Endothelial cell of hepatic sinusoid (primary cell): ENCODE measurements around the gene REXO1.
"Not testable (repeated sequence)": the region's sequence is repeated elsewhere in the genome, so short reads cannot be mapped to it uniquely, and the experiment has no call there.

Experiments used
- in situ Hi-C: cut with HindIII; loops from 2 replicates; pipeline ENCODE4 v1.10.0; 2017; ENCODE audit warnings: low sequenced_read_pairs

REXO1 gene

DNA sequence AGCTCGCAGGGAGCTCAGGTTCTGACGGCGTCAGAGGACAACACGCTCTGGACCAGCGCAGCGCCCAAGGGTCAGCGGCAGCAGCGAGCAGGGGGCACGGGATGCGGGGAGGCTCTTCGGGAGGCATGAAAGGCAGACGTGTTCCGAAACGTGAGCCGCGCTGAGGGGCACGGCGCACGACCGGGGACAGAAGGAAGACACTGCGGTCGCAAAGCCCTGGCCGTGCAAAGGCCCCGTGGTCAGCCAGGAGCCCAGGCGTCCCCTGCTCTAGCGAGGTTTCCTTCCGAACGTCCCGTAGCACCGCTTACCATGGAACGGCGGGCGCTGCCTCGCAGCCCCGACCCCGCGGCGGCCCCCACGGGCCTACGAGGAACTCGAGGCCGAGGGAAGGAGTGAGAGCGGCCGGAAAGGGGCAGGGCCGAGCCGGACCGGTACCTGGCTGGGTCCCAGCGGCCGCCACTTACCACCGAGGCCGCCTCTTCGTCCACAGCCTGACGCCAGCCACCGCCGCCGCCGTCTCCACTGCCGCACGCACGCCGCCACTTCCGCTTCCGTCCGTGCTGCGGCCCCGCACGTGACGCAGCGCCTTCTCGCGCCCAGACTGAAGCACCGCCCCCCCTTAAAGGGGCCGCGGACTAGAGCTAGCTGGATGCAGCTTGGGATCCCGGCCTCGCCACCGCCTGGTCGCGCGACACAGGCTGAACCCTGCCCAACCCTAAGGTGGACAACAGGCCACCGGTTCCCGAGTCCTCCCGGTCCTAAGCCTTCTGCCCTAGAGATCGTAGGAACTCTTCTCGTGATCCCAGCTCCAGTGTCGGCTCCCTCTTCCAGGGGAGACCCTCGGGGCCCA, 27.6 kb upstream of the REXO1 start:
- in situ Hi-C loops = no loop called here

- in situ Hi-C loops = not testable (repeated sequence)
Observed at GRCh38 chr19:1875265-1875645, 27.0 kb upstream of the REXO1 start.

DNA sequence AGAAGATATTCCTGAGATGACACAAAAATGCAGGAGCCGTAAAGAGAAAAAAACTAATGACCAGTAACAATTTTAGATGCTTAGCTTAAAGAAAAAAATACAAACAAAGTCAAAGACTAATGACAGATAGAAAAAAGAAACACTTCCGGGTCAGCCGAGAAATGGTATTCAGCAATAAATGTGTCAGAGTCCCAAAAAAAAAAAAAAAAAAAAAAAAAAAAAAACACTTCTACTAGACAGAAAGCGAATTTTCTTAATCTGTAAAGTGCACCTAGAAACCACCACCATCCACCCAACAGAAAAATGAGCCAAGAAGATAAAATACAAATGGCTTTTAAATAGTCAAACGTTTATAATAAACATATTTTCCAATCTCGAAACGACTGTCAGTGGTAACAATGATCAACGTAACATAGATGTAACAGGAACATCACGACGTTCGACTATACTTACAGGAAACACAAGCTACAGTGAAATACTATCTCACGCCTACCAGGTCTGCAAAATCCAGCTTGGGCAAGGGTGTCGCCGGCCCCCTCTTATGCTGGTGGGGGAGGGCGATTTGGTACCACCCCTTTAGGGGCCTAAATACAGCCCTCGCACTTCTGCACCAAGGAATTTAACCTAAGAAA, 26.4 kb upstream of the REXO1 start:
- in situ Hi-C loops = no loop called here

DNA sequence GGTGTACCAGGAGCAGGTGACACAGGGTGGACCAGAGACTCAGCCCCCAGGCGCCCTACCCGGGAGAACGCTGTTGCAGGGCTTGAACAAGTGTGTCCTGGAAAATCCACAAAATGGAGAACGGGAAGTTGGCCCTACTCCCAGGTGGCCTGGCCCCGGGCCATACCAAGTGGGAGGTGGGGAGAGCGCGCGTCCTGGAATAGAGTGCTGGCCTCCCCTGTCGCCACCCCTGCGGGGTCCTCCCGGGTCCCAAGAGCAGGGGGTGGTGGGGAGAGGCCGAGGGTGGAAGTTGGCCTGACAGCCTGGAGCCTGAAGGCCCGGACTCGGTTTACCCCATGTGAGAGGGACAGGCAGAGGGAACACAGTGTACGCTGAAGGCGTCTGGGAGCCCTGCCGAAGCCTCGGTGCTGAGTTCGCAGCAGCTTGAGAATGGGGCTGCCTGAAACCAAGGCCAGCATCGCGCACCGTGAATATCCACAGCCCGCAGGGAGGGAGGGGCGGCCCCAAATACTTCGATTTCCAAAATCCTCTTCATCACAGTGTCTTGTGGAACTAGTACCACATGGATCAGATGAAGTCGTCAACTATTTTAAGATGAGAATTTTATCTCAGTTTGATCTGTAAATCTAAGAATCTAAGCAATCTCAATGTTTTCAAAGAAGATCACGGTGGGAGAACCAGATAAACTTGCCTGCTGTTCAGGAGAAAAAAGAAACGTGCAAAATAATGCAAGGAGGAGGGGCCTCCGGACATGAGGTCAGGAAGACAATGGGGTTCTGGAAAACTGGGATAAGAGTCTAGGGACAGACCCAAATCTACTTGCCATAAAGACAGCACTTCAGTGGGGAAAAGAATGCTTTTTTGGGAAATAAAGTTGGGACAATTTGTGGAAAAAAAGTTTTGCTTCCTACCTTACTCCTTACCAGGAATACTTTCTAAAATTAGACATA, 25.5 kb upstream of the REXO1 start:
- in situ Hi-C loops = no loop called here

DNA sequence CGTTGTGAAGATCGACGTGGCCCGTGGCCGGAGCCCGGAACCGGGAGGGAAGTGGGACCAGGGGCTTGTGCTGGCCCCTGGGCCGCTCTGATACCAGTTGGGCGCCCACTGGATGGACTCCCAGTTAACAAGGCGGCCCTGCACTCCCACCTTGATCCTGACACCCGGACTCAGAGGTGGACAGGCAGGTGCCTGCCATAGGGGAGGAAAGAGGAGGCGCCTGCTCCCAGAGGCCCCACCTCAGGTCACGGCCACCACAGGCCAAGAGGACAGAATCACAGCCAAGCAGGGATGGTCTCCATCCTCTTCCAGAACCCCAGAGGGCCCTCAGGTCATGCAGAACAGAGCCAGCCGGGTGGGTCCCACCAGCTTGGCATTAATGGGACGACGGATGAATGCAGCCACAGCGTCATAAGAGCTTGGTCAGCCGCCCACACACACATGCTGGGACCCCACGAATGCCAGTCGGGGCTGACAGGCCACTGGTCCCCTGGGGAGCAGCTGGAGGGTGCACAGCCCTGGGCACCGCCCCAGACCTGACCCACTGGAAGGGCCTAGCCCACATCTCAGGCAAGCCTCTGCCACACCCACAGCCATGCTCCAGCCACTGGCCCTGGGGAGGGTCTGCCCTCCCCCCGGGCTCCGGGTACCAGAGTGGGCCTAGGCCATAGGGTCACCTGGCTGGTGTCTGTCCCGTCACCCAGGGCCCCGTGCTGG, 24.7 kb upstream of the REXO1 start:
- in situ Hi-C loops = no loop called here

DNA sequence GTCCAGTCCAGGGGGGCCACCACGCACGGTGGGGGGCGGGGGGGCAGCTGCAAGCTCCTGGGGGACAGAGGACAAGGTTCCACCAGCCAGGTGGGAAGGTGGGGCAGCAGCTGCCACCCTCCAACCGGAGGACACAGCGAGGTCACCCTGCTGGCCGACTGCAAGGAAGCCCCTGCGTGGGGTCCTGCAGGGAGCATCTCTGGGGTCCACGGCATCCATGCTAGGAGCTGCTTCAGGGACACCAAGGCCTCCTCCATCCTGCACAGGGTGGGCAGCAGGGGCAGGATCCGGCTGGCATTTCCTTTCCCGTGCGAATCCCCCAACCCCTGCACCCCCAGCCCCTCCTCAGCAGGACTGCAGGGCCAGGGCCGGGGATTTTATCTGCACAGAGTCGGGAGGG, 23.3 kb upstream of the REXO1 start:
- in situ Hi-C loops = no loop called here

- in situ Hi-C loops = no loop called here
Observed at GRCh38 chr19:1871140-1871597, 22.9 kb upstream of the REXO1 start.

GRCh38 chr19:1868971-1869370, 20.7 kb upstream of the REXO1 start:
- in situ Hi-C loops = no loop called here

DNA sequence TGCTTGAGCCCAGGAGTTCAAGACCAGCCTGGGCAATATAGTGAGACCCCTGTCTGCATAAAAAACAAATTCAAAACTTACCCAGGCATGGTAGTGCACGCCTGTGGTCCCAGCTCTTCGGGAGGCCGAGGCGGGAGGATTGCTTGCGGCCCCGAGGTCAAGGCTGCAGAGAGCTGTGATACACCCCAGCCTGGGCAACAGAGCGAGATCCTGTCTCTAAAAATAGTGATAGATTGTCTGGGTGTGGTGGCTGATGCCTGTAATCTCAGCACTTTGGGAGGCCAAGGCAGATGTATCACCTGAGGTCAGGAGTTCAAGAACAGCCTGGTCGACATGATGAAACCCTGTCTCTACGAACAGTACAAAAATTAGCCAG, 19.1 kb upstream of the REXO1 start:
- in situ Hi-C loops = no loop called here

DNA sequence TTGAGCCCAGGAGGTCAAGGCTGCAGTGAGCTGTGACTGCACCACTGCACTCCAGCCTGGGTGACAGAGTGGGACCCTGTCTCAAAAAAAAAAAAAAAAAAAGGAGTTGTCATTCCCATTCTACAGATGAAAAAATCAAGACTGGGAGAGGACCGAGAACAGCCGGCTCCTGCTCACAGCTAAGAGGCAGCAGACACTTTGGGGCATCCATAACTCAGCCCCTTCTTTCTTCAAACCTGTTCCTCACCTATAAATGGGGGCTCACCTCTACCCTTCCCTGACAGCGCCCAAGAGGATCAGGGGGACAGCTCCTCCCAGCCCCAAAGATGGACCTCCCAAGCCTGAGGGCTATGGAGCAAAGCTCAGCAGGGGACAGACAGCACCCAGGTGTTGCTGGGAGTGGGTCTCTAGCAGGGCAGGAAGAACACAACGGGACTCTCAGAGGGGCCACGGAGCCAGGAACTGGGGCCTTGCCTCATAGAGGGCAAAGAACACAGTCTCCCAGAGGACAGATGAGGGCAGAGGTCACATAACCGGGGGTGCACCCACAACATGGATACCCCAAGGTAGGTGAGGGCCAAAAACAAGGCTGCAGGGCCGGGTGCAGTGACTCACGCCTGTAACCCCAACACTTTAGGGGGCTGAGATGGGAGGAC, 18.5 kb upstream of the REXO1 start:
- in situ Hi-C loops = no loop called here

DNA sequence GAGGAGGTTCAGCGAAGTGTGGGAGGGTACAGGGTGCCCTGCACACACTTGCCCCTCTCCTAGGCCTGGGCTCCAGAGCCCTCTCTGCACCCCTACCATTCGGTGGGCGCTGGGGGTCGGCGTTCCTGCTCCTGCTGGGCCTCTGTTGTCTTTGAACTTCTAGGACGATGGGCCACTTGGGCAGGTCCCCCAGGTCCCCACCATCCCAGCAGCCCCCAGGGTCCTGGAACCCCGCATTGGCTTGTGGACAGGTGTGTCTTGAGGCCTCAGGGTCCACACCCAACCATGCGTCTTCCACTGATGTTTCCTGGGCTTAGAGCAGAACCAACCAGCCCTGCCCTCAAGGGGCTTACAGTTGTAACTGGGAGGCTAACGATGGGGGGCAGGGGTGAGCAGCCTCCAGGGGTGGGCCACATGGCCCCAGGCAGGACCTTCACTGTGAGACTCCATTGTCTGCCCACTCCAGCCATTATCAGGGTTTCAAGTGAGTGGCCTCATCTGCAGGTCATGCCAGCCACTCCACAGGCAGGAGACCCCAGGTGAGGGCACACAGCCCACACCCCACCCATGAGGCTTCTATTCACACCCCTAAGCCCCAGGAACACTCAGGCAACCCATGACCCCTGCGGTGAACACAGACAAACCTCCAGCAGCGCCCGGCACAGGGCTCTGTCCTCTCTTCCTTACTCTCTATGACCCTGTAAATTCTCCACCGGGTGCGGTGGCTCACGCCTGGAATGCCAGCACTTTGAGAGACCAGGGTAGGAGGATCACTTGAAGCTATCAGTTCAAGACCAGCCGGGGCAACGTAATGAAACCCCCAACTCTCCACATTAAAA, 17.1 kb upstream of the REXO1 start:
- in situ Hi-C loops = no loop called here

DNA sequence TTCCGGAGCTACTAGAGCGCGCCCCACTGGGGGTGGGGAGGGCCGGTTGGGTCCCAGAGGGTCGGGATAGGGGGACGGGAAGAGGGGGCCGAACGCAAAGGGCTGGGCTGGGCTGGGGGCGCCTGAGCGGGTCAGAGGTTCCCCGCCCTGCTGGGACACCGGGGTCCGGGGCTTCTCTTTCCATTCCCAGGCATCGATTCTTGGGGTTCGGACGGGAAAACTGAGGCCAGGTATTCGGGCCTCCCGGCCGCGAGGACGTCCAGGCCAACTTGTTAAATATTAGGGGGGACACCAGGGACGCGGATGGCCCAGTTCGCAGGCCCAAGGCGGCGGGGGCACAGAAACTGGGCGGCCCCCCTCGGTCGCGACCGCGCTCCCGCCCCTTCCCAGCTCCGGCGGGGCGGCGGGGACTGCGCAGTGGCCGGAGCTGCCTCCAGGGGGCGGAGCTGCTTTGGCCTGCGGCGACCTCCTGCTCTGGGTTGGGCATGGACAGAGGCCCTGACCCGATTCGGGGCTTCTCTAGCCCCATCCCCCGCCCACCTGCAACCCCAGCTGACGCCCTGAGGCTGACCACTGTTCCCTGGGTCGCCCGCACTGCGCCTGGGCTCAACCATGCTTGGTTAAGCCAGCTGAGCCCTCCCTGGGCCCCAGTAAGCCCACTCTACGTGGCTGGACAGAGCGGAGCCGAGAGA, 16.3 kb upstream of the REXO1 start:
- in situ Hi-C loops = no loop called here

GRCh38 chr19:1863638-1864479, 15.6 kb upstream of the REXO1 start:
- in situ Hi-C loops = no loop called here

DNA sequence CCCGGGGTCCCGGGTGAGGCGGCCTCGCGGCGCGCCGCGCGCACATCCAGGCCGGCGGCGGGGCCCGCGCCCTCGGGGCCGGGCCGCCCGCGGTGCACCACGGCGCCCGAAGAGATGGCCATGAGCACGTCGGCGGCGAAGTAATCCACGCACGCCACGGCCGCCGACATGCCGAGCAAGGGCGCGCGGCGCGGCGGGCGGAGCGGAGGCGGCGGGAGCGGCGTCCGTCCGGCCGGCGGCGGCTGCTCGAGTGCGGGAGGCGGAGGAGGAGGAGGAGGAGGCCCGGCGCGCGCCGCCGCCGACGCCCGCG, 15.0 kb upstream of the REXO1 start, which contains the start of gene KLF16:
TSS of gene KLF16 (minus strand) at position 252 of the 310 bp plus-strand sequence. CDS start at position 170, 82 bp downstream.
- in situ Hi-C loops = no loop called here

DNA sequence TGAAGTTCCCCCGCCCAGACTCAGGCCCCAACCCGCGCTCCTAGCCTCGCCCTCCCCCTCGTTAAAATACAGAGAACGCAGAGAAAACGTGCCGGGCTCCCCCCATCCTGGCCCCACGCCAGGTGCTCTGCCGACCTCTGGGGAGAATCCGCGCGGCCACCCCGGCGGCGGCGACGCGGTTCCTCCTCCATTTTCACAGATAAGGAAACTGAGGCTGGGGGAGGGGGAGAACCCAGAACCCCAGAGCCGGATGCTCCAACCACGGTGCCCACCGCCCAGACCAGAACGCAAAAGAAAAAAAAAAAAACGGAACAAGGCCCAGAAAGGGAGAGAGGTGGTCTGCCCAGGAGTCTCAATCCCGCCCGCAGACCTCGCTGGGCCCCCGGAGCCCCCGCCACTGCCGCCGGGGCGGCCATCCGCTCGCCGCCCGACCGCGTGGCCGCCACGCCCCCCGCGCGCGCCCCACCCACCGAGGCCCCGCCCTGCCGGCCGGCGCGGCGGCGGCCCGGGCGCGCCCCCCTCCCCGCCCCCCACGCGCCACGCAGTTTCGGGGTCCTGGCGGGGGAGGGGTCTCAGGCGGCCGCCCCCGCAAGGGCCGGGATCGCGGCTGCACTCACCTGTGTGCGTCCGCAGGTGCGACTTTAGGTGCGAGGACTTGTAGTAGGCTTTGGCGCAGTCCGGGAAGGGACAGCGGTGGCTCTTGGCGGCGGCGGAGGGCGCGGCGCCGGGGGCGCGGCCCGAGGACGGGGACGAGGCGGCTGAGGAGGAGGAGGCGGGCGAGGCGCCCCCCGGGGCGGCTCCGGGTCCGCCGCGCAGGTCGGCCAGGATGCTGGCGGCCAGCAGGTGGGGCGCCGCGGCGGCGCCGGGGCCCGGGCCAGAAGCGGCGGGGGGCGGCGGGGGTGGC, 14.4 kb upstream of the REXO1 start:
- in situ Hi-C loops = no loop called here

GRCh38 chr19:1862068-1862423, 13.8 kb upstream of the REXO1 start:
- in situ Hi-C loops = no loop called here

- in situ Hi-C loops = no loop called here
Observed at GRCh38 chr19:1861599-1862031, 13.3 kb upstream of the REXO1 start.
